AG08395 (cell line): Measurements from ENCODE around the gene RAD23B.

Experiments
- DNase-seq: peaks from one replicate; pipeline ENCODE4 v3.0.0; 2012; ENCODE audit warnings: mixed read lengths, low spot score

Gene RAD23B

DNA sequence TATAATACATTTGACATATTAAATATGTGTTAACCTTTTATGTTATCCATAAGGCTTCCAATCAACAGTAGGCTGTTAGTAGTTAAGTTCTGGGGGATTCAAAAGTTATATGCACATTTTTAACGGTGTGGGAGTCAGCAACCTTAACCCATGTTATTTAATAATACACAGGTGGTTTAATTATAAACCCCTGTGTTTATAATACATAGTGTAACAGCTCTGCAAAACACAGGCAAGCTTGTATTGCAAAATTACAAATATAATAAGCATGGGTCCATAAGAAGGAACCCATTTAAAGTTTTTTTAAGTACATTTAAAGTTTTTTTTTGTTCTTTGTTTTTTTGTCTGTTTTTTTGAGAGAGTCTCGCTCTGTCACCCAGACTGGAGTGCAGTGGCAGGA is 14.5 kb upstream of the RAD23B start:
- DNase-seq, result no peak

DNA sequence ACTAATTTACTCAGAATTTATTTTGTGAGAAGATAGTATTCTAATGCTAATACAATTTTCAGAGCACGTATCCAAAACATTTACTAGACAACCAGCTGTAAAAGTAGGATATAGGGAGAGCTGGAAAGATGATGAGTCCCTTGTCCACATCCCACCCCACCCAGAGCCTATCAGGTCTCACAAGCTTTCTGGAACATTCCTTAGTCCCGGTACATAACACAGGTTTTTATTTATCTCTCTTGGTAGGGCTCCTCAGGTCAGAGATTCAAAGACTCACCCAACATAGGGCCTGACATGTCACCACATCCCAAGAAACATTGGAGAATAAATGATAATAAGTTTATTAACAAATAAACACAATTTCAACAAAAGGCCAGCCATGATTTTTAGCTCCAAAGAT is 13.8 kb upstream of the RAD23B start:
- DNase-seq, result no peak

DNA sequence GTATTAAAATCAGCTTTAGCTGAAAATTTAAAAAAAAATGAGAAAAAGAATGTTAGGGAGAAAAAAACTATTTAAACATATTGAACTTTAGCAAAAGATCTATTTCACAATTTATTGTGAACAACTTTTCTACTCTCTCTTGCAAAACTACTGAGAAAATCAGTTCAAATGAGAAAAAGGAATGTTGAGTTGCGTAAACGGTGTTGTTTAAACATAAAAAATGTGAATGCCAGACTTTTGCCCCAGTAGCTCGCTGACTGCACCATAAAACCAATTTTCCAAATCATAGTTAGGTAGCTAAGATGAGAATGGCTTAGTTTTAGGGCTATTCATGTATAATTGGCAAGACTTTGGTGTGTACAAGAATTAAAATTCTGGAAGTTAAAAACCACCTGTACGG is 13.4 kb upstream of the RAD23B start:
- DNase-seq, result no peak

DNA sequence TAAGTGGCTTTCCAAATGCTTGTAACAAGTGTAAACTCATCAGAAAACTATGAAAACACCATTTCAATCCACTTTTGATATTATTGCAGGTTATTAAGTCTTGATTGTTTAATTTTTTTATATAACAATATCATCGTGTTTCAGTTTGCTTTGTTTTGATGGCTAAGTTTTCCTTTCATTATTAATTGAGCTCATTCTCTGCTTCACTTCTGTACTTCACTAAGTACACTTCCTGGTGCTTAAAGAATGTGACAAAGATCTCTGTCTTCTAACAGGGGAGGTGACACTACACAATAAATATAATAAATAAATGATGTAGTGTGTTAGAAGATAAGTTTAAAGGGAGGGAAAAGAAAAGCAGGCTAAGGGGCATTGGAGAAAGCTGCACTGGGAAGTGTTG is 13.0 kb upstream of the RAD23B start:
- no peak for DNase-seq

DNA sequence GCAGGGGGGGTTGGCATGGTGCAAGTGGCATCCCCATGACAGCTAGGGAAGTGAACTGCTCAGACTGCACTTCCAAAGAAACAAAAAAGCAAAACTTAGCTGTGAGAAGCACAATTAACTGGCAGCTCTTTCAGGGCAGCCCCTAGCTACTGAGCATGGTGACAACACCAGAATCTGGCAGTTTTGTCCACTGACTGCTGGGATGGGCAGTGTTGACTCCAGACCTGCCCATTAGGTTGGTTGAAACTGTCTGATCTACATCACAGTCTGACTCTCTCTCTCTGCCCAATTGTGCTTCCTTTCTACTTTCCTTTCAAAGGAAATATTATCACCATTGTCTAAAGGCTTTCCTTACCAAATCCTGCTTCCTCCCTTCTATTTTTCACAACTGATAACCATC is 12.5 kb upstream of the RAD23B start:
- DNase-seq, result no peak

DNA sequence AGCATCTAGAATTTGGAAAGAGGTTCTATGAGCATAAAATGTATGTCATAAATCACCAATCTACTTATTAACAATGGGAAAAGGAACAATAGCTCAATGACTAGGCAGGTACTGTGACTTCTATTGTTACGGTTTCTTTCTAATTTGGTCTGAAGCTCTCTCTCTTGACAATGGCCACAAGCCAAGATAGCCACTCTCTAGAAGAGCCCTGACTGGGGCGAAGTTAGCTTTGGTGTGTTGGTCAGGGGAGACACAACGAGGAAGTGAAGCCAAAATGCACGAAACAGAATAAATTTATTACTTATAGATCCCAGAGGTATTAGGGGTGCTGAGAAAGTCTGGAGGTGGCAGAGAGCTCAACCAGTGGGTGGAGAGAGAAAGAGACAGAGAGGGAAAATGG is 9.4 kb upstream of the RAD23B start:
- DNase-seq, result no peak

DNA sequence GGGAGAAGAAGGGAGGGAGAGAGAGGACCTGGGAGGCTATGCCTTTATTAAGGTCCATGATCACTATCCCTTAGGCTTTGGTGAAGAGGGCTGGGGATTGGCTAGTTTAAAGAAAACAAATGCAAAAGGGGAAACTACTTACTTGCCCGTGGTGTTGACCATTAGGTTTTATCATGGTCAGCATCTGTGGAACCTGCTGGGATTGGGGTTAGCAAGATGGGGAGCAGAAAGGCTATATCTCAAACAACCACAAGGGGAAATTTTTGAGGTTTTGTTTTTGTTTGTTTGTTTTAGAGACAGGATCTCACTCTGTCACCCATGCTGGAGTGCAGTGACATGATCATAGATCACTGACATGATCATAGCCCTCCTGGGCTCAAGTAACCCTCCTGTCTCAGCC is 9.0 kb upstream of the RAD23B start:
- DNase-seq, result no peak

DNA sequence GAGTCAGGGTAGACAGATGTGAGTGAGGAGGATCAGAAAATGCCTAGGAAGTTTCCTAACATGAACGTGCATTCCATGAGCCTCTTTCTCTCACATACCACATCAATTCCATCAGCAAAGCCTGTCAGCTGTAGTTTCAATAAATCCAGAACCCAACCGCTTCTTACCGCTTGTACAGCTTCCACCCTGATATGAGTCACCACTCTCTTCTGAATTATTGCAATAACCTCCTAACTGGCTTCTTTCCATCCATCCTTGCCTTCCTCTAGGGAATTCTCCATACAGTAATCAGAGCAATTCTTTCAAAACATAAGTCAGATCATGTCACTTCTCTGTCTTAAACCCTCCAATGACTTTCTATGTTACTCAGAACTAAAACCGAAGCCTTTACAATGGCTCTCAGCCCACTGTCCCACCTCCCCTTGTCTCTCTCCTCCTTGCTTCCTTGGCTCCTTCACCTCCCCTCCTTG is 8.1 kb upstream of the RAD23B start:
- DNase-seq, result peak; percentile 87

DNA sequence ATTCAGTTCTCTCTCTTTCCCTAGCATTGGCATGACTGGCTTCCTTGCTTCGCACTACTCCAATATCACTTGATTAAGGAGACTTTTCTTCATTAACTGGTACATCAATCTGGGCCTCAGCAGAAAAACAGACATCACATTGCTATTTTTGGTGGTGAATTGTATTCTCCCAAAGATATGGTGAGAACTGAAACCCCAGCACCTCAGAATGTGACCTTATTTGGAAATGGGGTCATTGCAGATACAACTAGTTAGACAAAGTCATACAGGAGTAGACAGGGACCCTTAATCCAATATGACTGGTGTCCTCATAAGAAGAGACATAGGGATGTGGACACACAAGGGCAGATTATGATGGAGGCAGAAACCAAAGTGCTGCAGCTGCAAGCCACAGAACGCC is 7.5 kb upstream of the RAD23B start:
- no peak for DNase-seq

DNA sequence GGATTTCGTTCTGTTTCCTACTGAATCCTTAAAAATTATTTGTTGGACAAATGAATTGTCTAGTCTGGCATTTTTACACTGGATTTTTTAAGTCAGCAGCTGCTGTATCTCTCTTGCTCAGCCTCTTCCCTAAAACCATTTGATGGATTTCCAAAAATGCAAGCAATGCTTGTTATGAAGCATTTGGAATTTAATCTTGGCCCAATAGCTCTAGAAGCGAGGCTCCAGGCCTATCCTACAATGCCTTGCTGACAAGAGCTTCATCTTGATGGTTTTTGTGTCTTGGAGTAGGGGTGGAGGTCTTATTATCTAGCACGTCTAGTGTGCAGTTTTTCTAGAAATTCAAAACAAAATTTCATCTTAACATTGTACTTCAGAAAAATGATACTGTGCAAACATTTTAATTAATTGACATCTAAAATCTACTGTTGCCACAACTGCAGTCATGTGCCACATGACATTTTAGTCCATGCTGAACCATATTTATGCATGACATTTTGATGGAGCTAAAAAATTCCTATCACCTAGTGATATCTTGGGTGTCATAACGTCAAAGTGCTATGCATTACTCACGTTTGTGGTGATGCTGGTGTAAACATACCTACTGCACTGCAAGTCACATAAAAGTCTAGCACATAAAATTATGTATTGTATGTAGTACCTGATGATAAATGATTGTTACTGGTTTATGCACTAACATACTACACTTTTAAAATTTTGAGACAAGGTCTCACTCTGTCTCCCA is 5.9 kb upstream of the RAD23B start:
- DNase-seq, result peak; percentile 54

DNA sequence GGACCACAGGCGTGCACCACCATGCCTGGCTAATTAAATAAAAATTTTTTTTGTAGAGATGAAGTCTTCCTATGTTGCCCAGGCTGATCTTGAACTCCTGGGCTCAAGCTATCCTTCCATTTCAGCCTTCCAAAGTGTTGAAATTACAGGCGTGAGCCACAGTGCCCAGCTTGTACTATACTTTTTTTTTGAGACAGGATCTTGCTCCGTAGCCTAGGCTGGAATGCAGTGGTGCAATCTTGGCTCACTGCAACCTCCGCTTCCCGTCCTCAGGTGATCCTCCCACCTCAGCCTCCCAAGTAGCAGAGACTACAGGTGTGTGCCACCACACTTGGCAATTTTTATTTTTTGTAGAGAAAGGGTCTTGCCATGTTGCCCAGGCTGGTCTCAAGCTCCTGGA is 5.3 kb upstream of the RAD23B start:
- DNase-seq, result no peak

DNA sequence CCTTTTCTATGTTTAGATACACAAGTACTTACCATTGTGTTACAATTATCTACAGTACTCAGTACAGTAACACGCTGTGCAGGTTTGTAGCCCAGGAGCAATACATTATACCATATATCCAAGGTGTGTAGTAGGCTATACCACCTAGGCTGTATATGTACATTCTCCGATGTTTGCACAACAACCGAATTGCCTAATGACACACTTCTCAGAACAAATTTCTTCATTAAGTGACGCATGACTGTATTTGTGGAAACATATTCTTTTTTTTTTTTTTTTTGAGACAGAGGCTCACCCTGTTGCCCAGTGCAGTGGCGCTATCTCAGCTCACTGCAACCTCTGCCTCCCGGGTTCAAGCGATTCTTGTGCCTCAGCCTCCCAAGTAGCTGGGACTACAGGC is 4.0 kb upstream of the RAD23B start:
- DNase-seq, result no peak

DNA sequence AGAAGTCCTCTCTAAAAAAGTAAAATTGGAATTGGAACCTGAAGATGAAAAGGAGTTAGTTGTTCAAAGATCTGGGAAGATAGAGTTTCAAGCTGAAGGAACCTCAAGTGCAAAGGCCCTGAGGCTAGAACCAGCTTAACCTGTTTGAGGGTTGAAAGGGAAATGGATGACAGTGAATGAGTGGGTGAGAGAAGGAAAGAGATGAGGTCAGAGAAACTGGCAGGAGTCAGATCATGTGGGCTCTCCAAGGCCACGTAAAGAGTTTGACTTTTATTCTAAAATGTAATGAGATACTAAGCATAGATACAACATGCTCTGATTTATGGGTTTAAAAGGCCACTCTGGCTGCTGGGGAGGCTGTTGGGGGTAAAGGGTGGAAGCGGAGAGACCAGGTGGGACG is 2.5 kb upstream of the RAD23B start:
- no peak for DNase-seq

DNA sequence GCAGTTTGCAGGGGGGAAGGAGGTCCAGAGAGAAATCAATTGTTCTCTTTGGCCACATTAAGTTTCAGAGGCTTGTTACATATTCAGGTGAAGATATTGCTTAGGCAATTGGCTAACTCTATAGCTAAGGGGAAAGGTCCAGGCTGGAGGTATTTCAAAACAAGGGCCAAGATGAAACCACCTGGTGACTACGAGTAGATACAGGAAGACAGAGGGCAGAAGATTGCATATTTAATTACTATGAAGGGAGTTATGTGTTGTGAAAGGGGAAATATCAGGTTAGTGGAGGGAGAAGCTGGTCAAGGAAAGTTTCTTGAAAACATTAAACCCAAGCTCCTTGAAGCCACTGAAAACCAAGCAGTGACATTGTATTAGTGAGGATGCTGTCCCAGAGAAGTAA is 1.9 kb upstream of the RAD23B start:
- DNase-seq, result no peak

DNA sequence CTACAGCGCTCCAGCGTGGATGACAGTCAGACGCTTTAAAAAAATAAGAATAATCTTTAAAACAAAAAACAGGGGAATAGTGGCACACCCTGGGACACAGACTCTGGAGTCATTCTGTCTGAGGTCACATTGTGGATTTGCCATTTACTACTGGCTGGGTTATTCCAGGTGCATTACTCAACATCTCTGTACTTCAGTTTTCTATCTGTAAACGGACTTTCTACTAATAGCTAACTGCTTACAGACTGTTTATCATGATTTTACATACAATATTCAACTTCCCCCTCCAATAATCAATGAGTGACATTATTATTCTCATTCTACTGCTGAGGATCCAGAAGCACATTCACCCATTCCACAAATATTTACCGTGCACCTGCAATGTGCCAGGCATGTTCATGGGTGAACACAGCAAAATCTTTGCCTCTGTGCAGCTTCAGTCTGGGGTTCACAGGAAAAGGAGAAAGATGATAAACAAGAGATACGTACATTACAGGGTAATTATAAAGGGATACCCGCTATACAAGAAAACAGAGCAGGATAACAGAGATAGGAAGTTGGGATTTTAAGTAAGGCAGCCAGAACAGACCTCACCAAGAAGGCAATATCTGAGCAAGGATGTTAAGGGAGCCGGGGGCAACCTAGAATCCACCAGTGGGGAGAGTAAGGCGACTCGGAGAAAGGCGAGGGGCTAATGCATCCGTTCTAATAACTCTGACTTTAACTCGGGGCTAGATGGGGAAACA is 984 bp upstream of the RAD23B start:
- DNase-seq, result no peak

DNA sequence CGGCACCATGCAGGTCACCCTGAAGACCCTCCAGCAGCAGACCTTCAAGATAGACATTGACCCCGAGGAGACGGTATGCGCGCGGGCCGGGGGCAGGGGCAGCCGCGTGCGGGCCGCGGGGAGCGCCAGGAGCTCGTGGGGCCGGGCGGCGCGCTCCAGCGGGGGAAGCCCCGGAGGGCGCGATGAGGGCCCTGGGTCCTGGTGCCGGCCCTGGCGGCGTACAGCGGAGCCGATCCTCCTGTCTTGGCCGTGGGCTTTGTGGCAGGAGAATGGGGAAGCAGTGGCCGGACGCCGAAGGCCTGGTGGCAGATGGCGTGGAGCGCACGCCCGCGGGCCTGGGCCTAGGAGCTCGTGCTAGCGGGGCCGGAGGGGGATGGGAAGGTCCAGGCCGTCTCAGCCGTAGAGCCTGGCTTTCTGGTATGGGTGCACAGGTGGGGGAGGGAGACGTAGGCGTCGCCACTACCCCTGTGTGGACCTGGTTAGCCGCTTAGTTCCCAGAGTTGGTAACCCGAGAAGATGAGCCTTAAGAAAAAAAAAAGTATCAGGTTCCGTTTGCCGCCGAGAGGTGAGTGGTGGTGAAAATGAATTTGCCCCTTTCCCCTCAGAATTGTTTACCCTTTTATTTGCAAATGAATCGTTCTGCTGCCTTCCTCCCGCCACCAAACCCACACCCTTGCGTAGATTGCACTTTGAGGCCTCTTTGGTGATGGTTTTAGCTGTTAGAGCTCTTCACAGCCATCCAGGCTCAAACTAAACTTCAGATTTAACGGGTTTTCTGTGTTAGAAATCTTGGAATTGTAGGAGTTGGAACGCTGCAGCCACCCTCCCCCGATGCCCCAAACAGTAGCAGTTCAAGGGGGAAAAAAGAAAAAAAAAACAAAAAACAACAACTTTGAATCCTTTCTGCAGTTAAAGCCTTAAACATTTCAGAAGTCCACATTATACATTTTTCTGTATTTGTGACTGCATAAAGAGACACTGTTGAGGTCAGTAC is 841 bp downstream of the RAD23B start:
- peak; percentile 42 for DNase-seq

DNA sequence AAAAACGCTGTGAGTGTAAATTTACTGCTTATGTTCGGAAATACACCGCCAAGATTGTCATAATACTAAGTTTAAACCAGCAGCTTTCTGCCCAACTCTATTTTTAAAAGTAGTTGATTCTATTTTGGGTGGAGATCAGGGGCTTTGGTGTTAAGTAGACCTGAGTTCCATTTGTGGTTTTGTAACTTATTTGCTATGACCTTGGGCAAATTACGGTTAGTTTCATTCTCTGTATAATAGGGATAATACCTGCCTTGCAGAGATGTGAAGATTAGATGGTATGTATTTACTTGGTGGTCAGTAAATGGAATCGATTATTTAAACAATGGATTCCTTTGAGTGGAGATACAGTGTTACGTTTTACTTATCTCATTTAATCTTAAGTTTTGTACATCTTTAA is 1.6 kb downstream of the RAD23B start:
- no peak for DNase-seq

DNA sequence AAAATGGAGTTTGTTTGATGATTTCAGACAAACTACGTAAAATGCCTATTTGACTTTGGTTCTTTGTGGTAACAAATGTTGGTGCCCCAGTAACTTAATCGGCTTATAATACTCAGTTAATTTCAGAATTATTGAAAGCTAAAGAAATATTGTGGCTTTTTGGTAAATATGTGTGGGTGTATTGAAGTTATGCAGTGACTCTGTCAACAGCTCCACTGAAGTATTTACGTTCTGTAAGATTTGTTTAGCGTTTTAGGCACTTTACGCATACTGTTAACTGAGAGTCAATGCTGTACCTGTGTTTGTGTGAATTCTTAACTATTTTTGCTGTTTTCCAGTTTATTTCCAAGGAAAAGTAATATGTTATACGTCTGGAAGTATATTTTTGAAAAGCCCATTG is 2.2 kb downstream of the RAD23B start:
- no peak for DNase-seq

DNA sequence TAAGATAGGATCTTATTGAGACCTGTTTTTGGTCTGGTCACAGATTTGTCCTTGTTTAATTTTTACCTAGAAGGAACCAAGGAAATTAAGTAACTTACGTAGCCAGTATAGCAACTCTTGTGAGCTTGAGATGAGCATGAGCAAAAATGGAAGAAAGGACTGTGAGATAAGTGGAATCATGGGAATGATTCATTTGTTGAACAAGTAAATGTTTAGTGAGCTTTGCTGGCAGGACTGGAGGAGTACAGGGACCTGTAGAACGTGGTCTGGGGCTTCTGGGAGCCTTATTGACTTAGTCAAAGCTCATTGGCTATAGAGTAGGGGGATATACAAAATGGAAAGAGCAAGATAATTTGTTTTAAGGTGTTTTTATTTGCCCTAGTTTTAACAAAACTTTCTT is 3.0 kb downstream of the RAD23B start:
- DNase-seq, result no peak

DNA sequence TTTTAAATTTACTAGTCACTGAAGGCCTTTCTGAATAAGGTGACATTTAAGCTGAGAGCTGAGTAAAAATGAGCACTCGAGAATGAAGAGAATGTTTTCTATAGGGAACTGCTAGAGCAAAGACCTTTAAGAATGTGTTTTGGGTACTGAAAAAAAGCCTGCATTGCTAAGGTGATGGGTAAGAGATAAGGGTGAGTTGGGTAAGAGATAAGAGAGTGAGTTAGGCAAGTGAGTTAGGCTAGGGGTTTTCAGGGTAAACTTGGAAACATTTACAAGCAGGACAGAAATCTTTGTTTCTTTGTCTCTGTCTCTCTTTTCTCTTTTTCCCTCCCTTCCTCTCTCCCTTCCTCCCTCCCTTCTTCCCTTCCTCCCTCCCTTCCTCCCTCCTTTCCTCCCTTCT is 5.6 kb downstream of the RAD23B start:
- no peak for DNase-seq

DNA sequence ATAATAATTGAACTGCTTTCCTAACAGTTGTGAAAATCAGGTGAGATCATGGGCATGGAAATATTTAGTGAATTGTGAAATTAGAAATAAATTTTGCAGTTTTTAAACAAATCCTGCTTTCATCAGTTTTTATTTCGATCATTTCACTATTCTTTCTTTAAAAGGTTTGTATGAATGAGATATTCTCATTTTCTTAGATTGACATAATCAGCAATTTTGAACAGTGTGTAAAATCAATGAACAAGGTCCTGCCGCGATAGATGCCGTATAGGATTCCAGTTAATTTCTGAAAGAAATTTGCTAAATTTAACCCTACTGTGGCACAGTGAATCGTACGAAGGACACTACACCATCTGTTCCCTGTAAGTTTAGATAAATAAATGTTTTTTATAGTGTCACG is 7.5 kb downstream of the RAD23B start:
- DNase-seq, result no peak

DNA sequence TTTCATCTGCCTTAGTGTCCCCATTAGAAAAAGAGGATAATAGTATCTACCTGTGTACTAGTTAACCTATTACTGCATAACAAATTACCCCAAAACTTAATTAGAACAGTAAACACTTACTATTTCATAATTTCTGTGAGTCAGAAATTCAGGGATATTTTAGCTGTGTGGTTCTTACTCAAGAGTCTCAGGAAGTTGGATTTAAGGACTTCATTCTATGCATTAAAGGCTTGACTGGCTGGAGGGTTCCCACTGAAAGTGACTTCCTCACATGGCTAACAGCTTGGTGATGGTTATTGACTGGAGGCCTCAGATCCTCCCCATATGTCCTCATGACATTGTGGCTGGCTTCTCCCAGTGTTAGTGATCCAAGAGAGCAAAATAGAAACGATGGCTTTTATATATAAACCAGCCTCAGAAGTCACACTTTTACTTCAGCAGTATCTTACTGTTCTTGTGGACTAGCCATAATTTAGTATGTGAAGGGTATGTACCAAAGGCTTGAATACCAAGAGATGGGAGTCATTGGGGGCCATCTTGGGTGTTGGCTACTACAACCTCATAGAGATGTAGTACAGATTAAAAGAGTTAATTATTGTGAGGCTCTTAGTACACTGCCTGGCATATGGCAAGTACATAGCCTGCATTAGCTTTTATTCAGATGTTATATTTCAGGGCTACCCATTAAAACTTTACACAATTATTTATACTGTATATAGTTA is 9.9 kb downstream of the RAD23B start:
- no peak for DNase-seq
